Measurements from ENCODE around the gene CHDH. TPM values are rescaled to one million over a fixed set of nuclear protein-coding genes. Genes with fewer than 3 reads are reported as not detected.

Gene CHDH
- total RNA-seq, 1 donor from 2014 or later = 3.7 TPM

DNA sequence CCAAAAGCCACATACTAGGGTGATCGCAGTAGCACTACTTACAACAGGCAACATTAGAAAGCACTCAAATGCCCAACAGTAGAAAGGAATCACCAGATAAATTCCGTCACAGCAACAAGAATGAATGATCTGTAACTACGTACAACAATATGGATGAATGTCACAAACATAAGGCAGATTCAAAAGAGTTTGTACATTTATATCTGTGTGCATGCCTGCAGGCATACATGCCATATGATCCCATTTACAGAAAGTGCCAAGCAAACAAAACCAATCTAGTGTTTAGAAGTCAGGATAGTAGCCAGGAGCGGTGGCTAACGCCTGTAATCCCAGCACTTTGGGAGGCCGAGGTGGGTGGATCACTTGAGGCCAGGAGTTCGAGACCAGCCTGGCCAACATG lies 3.7 kb upstream of the CHDH start:
- no peak for DNase-seq
- peaks cover 25% of the 10 kb centered on the region for H3K4me1 ChIP-seq
- TF ChIP-seq, protein P1, sequence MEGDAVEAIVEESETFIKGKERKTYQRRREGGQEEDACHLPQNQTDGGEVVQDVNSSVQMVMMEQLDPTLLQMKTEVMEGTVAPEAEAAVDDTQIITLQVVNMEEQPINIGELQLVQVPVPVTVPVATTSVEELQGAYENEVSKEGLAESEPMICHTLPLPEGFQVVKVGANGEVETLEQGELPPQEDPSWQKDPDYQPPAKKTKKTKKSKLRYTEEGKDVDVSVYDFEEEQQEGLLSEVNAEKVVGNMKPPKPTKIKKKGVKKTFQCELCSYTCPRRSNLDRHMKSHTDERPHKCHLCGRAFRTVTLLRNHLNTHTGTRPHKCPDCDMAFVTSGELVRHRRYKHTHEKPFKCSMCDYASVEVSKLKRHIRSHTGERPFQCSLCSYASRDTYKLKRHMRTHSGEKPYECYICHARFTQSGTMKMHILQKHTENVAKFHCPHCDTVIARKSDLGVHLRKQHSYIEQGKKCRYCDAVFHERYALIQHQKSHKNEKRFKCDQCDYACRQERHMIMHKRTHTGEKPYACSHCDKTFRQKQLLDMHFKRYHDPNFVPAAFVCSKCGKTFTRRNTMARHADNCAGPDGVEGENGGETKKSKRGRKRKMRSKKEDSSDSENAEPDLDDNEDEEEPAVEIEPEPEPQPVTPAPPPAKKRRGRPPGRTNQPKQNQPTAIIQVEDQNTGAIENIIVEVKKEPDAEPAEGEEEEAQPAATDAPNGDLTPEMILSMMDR (IDR thresholded peaks at IDR 0.05; ENCODE audit: borderline replicate concordance) = no peak
- H3K27ac ChIP-seq (replicated peaks) = no peak overlapping the region
- no peaks in the 10 kb centered on the region for H3K9me3 ChIP-seq (replicated peaks)
- no peak overlapping the region for H3K4me3 ChIP-seq
- intact Hi-C loops (cut with micrococcal nuclease) = no loop called here
- peaks cover 40% of the 10 kb centered on the region for H3K27me3 ChIP-seq (ENCODE audit: low read depth)
- no peaks in the 10 kb centered on the region for H3K36me3 ChIP-seq

DNA sequence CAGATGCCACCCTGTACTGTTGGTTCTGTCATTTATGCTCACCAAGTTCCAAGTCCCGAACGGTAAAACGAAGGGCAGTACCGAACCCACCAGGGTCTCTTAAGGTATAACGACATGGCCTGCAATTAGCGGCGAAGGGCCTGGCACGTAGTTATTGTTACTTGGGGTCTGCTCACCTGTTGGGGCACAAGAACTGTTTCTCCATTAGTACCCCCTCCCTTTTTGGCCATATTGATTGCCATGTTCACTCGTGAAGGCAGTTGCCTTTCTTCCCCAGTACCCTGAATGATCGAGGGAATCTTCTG lies 584 bp upstream of the CHDH start:
- H3K4me1 ChIP-seq = peaks cover 33% of the 10 kb centered on the region
- peak overlapping the region; percentile 81 for H3K4me3 ChIP-seq
- no peak overlapping the region for H3K27ac ChIP-seq (replicated peaks)
- TF ChIP-seq, protein P1 (IDR thresholded peaks at IDR 0.05; ENCODE audit: borderline replicate concordance) = no peak
- no peaks in the 10 kb centered on the region for H3K36me3 ChIP-seq
- no peaks in the 10 kb centered on the region for H3K9me3 ChIP-seq (replicated peaks)
- intact Hi-C loops (cut with micrococcal nuclease) = no loop called here
- DNase-seq = no peak
- H3K27me3 ChIP-seq (ENCODE audit: low read depth) = peaks cover 51% of the 10 kb centered on the region

DNA sequence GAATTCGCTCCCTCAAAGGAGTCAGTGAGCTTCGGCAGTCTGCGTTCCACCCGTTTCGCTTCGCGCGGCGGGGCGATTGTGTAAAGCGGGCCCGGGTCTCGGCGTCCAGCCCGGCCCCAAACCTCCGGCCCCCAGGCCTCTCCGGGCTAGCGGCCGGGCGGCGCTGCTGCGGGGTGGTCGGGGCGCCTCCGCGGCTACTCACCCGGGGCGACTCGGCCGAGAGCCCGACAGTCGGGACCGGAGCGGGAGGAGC lies 412 bp downstream of the CHDH start:
- Histone ChIP-seq H3K9me3 (replicated peaks) (no peaks in the 10 kb centered on the region), H3K27me3 (ENCODE audit: low read depth) (peaks cover 51% of the 10 kb centered on the region), H3K36me3 (no peaks in the 10 kb centered on the region), H3K4me3 (peak overlapping the region; percentile 81), H3K27ac (replicated peaks) (peak overlapping the region; percentile 78), H3K4me1 (peaks cover 30% of the 10 kb centered on the region)
- DNase-seq = no peak
- TF ChIP-seq, protein P1 (IDR thresholded peaks at IDR 0.05; ENCODE audit: borderline replicate concordance) = no peak
- intact Hi-C loops (cut with micrococcal nuclease) = no loop called here

DNA sequence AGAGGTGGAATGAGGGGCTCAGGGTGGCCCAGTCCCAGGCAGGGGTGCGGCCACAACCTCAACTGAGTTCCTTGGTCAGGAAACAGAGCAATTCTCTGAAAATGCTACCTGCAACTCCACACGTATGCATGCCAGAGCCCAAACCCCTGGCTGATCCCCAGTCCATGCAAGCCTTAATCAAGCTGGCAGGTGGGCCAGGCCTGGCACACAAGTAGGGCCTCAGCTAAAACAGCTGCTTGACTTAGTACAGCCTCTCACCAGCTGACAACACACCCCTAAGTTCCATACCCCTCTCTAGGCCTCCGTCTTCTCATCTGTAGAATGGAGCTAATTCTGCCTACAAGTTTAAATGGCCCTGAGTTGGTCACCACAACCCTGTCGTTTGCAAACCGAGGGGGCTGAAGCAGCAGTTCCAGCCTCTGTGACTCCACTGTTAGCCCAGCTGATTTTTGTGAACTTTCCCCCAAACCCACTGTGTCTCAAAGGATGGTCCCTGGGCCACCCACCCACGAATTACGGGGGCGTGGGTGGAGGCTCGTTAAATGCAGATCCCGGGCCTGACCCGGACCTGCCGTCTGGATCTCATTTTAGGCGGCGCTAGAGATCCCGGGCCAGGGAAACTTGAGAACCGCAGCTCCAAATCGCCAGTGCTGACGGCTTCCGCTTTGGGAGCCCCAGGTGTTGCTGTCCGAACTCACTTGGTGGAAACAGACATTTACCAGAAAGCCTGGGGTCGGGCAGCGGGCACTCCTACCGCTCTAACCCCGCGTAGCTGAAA lies 927 bp downstream of the CHDH start:
- TF ChIP-seq, protein P1 (IDR thresholded peaks at IDR 0.05; ENCODE audit: borderline replicate concordance) = peak; percentile 38
- DNase-seq = peak; percentile 52
- Histone ChIP-seq H3K27ac (replicated peaks) (peak overlapping the region; percentile 78), H3K36me3 (no peaks in the 10 kb centered on the region), H3K4me1 (peaks cover 30% of the 10 kb centered on the region), H3K9me3 (replicated peaks) (no peaks in the 10 kb centered on the region), H3K4me3 (peak overlapping the region; percentile 81), H3K27me3 (ENCODE audit: low read depth) (peaks cover 51% of the 10 kb centered on the region)
- intact Hi-C loops (cut with micrococcal nuclease) = no loop called here

DNA sequence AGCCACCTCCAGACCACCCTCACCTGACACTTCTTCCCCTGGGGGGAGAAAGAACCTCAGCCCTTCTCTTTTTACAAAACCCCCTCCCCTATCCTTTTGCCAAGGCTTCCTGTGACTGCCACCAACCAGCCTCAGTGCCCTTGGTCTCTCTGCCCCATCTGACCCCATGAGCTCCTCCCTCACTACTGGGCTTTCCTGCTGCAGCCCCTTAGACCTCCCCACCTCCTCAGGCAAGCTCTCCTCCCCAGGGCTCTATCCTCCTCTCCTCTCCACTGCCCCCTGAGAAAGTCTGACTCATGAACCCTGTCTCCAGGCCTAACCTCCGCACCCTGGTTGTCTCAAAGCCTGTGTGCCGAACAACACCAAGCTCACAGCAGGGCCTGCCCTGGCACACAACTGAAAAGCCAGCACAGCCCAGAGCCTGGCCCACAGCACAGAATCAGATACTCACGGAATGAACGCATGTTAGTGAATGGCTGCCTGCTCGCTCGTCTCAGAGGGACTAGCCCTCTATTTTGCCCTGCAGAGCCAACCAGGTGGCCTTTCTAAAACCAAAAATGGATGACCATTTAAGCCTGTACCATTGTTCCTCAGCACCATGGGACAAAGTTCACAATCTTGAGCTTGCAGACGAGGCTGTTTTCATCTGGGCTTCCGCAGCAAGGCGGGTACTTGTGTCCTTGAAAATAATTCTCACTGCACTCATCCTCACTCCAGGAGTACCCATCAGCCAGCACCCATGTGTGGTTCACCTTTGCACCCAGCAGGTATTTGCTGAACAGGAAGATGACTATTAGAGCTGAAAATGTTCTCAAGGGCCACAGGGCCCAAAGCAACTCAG lies 1.7 kb downstream of the CHDH start:
- Histone ChIP-seq H3K27me3 (ENCODE audit: low read depth) (peaks cover 51% of the 10 kb centered on the region), H3K4me3 (no peak overlapping the region), H3K9me3 (replicated peaks) (no peaks in the 10 kb centered on the region), H3K27ac (replicated peaks) (no peak overlapping the region), H3K36me3 (no peaks in the 10 kb centered on the region), H3K4me1 (peaks cover 30% of the 10 kb centered on the region)
- TF ChIP-seq, protein P1 (IDR thresholded peaks at IDR 0.05; ENCODE audit: borderline replicate concordance) = no peak
- intact Hi-C loops (cut with micrococcal nuclease) = no loop called here
- no peak for DNase-seq

All from left ventricle myocardium inferior (tissue), 1 donor.